ENCODE data around the gene SEC61A2. TPM values are rescaled to one million over a fixed set of nuclear protein-coding genes. Genes with fewer than 3 reads are reported as not detected.

Gene SEC61A2
- total and polyA plus RNA-seq, 7 donors = 5.9 to 16.0 (median 7.9) TPM

GRCh38 chr10:12177642-12178041 is 48.2 kb downstream of the SEC61A2 start:
- DNase-seq (no peak), ATAC-seq (no peak)
- H3K36me3 ChIP-seq (ENCODE audit: insufficient read depth in 1 of 2, low read depth in 1 of 2) = peaks cover 3 to 87% of the 10 kb centered on the region in 2 donors
- intact Hi-C loops (cut with DNase I) = no loop called here
- H3K9me3 ChIP-seq = no peaks in the 10 kb centered on the region
- H3K4me3 ChIP-seq = no peak overlapping the region
- 80 to 86% (median 82%) methylated on average over 9 of the region's 9 CpGs for WGBS, 3 donors
- no peaks in the 10 kb centered on the region for H3K4me1 ChIP-seq
- TF ChIP-seq CTCF (IDR thresholded peaks at IDR 0.05) = no peak
- no peak overlapping the region for H3K27ac ChIP-seq
- no peaks in the 10 kb centered on the region for H3K27me3 ChIP-seq (ENCODE audit: insufficient read depth in 3 of 3, low read length in 2 of 3)

DNA sequence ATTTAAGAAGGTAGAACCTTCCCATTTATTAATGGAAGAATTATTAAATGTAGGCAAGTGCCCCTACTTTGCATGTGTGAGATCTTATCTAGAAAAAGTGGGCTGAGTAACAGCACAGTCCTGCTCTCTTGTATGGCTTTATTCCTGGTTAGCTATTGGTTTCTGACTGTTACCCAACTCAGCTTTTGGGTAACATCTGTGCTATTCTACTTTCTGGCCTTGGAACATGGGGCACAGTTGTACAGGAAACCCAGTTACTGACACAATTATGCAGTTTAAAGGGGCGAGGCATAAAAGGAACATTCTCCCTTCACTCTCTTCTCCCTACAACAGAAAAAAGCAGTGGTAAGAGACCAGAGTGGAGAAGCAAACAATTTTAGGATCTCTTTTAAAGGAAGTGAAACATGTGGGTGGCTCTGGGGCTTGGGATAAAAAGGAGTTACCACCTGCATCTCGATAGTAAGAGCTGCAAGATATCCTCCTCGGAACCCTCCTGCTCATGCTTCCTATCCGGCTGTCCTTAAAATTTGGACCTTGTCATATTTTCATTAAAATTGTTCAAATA is 50.2 kb downstream of the SEC61A2 start:
- 89 to 93% (median 92%) methylated on average over 4 of the region's 4 CpGs for WGBS, 3 donors
- DNase-seq (no peak), ATAC-seq (no peak)
- peaks cover 3 to 83% of the 10 kb centered on the region in 2 donors for H3K36me3 ChIP-seq (ENCODE audit: insufficient read depth in 1 of 2, low read depth in 1 of 2)
- TF ChIP-seq CTCF (IDR thresholded peaks at IDR 0.05) = no peak
- H3K9me3 ChIP-seq = no peaks in the 10 kb centered on the region
- intact Hi-C loops (cut with DNase I) = no loop called here
- no peaks in the 10 kb centered on the region for H3K27me3 ChIP-seq (ENCODE audit: insufficient read depth in 3 of 3, low read length in 2 of 3)
- H3K4me1 ChIP-seq = no peaks in the 10 kb centered on the region
- H3K4me3 ChIP-seq = no peak overlapping the region
- no peak overlapping the region for H3K27ac ChIP-seq

- DNase-seq (no peak), ATAC-seq (no peak)
- H3K9me3 ChIP-seq = no peaks in the 10 kb centered on the region
- WGBS, 3 donors = 74 to 84% (median 82%) methylated on average over 9 of the region's 9 CpGs
- H3K36me3 ChIP-seq (ENCODE audit: insufficient read depth in 1 of 2, low read depth in 1 of 2) = peaks cover 3 to 83% of the 10 kb centered on the region in 2 donors
- no peak for TF ChIP-seq CTCF (IDR thresholded peaks at IDR 0.05)
- intact Hi-C loops (cut with DNase I) = no loop called here
- no peak overlapping the region for H3K27ac ChIP-seq
- H3K4me3 ChIP-seq = no peak overlapping the region
- no peaks in the 10 kb centered on the region for H3K27me3 ChIP-seq (ENCODE audit: insufficient read depth in 3 of 3, low read length in 2 of 3)
- no peaks in the 10 kb centered on the region for H3K4me1 ChIP-seq
These were observed 50.9 kb downstream of the SEC61A2 start for GRCh38 chr10:12180221-12180974.

DNA sequence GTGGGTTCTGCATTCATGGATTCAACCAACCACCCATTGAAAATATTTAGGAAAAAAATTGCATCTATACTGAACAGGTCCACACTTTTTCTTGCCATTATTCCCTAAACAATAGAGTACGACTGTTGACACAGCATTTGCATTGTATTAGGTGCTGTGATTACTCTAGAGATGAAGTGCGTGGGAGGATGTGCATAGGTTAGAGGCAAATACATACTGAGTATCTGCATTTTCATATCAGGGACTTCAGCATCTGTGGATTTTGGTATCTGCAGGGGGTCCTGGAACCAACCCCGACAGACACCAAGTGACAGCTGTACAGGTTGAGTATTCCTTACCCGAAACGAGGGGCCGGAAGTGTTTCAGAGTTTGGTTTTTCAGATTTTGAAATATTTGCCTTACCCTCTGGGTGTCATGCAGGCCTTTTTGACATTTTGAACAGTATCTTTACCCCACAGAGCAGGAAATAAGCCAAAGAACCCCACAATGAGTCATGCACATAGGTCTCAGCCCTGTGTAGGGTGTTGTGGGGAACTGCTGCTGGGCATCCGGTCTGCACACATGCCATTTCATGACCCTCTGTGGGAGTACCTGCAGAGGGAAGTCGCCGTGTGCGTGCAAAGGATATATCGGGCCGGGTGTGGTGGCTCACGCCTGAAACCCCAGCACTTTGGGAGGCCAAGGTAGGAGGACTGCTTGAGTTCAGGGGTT is 51.7 kb downstream of the SEC61A2 start:
- ATAC-seq = peak in 1 of 4 donors; percentile 40
- DNase-seq = no peak
- Histone ChIP-seq H3K27ac (no peak overlapping the region), H3K4me3 (no peak overlapping the region), H3K36me3 (ENCODE audit: insufficient read depth in 1 of 2, low read depth in 1 of 2) (peaks cover 3 to 83% of the 10 kb centered on the region in 2 donors), H3K4me1 (no peaks in the 10 kb centered on the region), H3K9me3 (no peaks in the 10 kb centered on the region), H3K27me3 (ENCODE audit: insufficient read depth in 3 of 3, low read length in 2 of 3) (no peaks in the 10 kb centered on the region)
- WGBS, 3 donors = 90 to 96% (median 92%) methylated on average over 13 of the region's 13 CpGs
- intact Hi-C loops (cut with DNase I) = no loop called here
- TF ChIP-seq CTCF (IDR thresholded peaks at IDR 0.05) = no peak
